Measurements from ENCODE around the gene KCNJ11.

DNA sequence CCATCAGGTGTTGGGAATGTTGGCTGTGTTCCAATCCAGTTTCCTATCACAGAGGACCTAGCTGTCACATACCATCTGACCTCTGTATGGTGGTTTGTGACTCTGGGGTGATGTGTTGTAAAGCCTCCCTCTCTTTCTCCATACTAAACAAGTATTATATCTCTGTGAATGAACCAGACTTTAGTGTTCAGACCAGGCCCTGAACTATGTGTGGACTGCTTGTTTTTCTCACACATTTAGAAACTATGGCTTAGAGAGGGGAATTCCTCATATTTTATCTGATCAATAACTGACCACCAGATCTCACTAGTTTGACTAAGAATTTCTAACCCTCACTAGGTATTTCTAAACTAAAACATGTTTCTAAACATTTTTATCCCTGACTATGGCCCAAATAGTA, 19.4 kb downstream of the KCNJ11 start:
- TF ChIP-seq GATA3 (IDR thresholded peaks at IDR 0.05; ENCODE audit: low read depth, low read length) (no peak), GATA2 (IDR thresholded peaks at IDR 0.05; ENCODE audit: low read depth, low read length) (no peak)
